ENCODE results near the gene SHISAL1.

The SHISAL1 gene

GRCh38 chr22:44344407-44344806 lies 31.7 kb upstream of the SHISAL1 start:
- no peak overlapping the region for H3K27ac ChIP-seq (replicated peaks)
- H3K27me3 ChIP-seq (ENCODE audit: insufficient read depth, poor library complexity, severe bottlenecking), result no peaks in the 10 kb centered on the region
- no peak for DNase-seq (ENCODE audit: low read depth in 1 of 2, low spot score in 1 of 2)
- no peak overlapping the region for H3K4me3 ChIP-seq (replicated peaks; ENCODE audit: insufficient read depth, low read length)
- TF ChIP-seq POLR2AphosphoS5 (IDR thresholded peaks at IDR 0.05; ENCODE audit: low read depth) (no peak), GABPA (IDR thresholded peaks at IDR 0.05; ENCODE audit: low read depth) (no peak), REST (IDR thresholded peaks at IDR 0.05; ENCODE audit: insufficient replicate concordance, low read depth) (no peak), SPI1 (IDR thresholded peaks at IDR 0.05; ENCODE audit: borderline replicate concordance, low read depth) (no peak), CTCF (IDR thresholded peaks at IDR 0.05; ENCODE audit: insufficient read depth, low read length) (no peak)

GRCh38 chr22:44342347-44342956 lies 29.7 kb upstream of the SHISAL1 start:
- Histone ChIP-seq H3K27me3 (ENCODE audit: insufficient read depth, poor library complexity, severe bottlenecking) (no peaks in the 10 kb centered on the region), H3K27ac (replicated peaks) (no peak overlapping the region)

GRCh38 chr22:44341431-44342346 lies 28.9 kb upstream of the SHISAL1 start:
- no peak for TF ChIP-seq SPI1 (IDR thresholded peaks at IDR 0.05; ENCODE audit: borderline replicate concordance, low read depth)
- TF ChIP-seq CTCF (IDR thresholded peaks at IDR 0.05; ENCODE audit: insufficient read depth, low read length), result no peak
- no peak for TF ChIP-seq POLR2AphosphoS5 (IDR thresholded peaks at IDR 0.05; ENCODE audit: low read depth)
- no peak for TF ChIP-seq GABPA (IDR thresholded peaks at IDR 0.05; ENCODE audit: low read depth)
- TF ChIP-seq REST (IDR thresholded peaks at IDR 0.05; ENCODE audit: insufficient replicate concordance, low read depth), result no peak
- Histone ChIP-seq H3K27ac (replicated peaks) (no peak overlapping the region), H3K27me3 (ENCODE audit: insufficient read depth, poor library complexity, severe bottlenecking) (no peaks in the 10 kb centered on the region), H3K4me3 (replicated peaks; ENCODE audit: insufficient read depth, low read length) (no peak overlapping the region)
- DNase-seq (ENCODE audit: low read depth in 1 of 2, low spot score in 1 of 2), result no peak

More at GRCh38 chr22:44342347-44342956, 29.7 kb upstream of the SHISAL1 start:
- no peak overlapping the region for H3K4me3 ChIP-seq (replicated peaks; ENCODE audit: insufficient read depth, low read length)
- no peak for DNase-seq (ENCODE audit: low read depth in 1 of 2, low spot score in 1 of 2)
- no peak for TF ChIP-seq SPI1 (IDR thresholded peaks at IDR 0.05; ENCODE audit: borderline replicate concordance, low read depth)
- no peak for TF ChIP-seq POLR2AphosphoS5 (IDR thresholded peaks at IDR 0.05; ENCODE audit: low read depth)
- no peak for TF ChIP-seq GABPA (IDR thresholded peaks at IDR 0.05; ENCODE audit: low read depth)

Data from HL-60 (cell line).